Gastrocnemius medialis (tissue), 4 donors: Measurements from ENCODE around the gene NOX5. TPM values are rescaled to one million over a fixed set of nuclear protein-coding genes. Genes with fewer than 3 reads are reported as not detected.

ENCODE experiments used
- ATAC-seq, 2 donors: fragments of 150-250 bp; one replicate each; pipeline ENCODE4 v1.9.1; 2016
- DNase-seq, 2 donors: peaks; one replicate each; pipeline ENCODE4 v3.0.0-alpha.2; 2019
- H3K27ac ChIP-seq, 4 donors: fragments of 200-600 bp; sonication (generic); 1 replicate in 1 of 4; 2 replicates in 3 of 4; pipeline ENCODE4 v1.5.1; 2016 to 2018; ENCODE audit warnings: mild to moderate bottlenecking in 2 of 4, moderate library complexity in 1 of 4
- H3K27me3 ChIP-seq, 3 donors: fragments of 200-600 bp; sonication (generic) in 2 of 3; 1 replicate in 1 of 3; 2 replicates in 2 of 3; pipeline versions ENCODE4 v1.5.1 to v1.6.0; 2016 to 2019; ENCODE audit warnings: mild to moderate bottlenecking in 1 of 3, moderate library complexity in 1 of 3
- H3K36me3 ChIP-seq, 2 donors: fragments of 200-600 bp; sonication (generic) in 1 of 2; one replicate each; pipeline ENCODE4 v1.5.1; 2017 to 2018
- H3K4me1 ChIP-seq, 2 donors: fragments of 200-600 bp; sonication (generic) in 1 of 2; one replicate each; pipeline ENCODE4 v1.5.1; 2016 to 2017; ENCODE audit warnings: mild to moderate bottlenecking in 2 of 2
- H3K4me3 ChIP-seq, 4 donors: fragments of 200-600 bp; sonication (generic) in 3 of 4; 1 replicate in 1 of 4; 2 replicates in 3 of 4; pipeline ENCODE4 v1.5.1; 2016 to 2019; ENCODE audit warnings: mild to moderate bottlenecking in 2 of 4
- H3K9me3 ChIP-seq, 3 donors: fragments of 200-600 bp; sonication (generic) in 2 of 3; 1 replicate in 1 of 3; 2 replicates in 2 of 3; pipeline ENCODE4 v1.5.1; 2016 to 2019
- POLR2A ChIP-seq, 2 donors: fragments of 450-650 bp; IDR thresholded peaks; one replicate each; pipeline ENCODE4 v1.6.1; 2017; ENCODE audit warnings: antibody characterized with exemption in 2 of 2, mild to moderate bottlenecking in 2 of 2, moderate library complexity in 2 of 2
- in situ Hi-C, 4 donors: fragments of 200-750 bp; cut with MboI; loops; one replicate each; pipeline versions ENCODE4 v1.15.0 to v1.8.0; 2017; ENCODE audit warnings: low sequenced_read_pairs in 4 of 4
- intact Hi-C: fragments of 100-400 bp; cut with DNase I; formaldehyde crosslinking; loops from one replicate; pipeline ENCODE4 v1.15.1; 2023; ENCODE audit warnings: low total_unique reads
- total RNA-seq, 4 donors: library from RNA; depleted of rRNA; stranded (reverse); fragments of >200 nt; gene quantifications; one replicate each; pipeline versions ENCODE4 v1.1.0 to v1.2.3, GENCODE V29; 2016
- TF ChIP-seq, protein P1 (sequence below), 5 experiments: fragments of 450-650 bp in 3 of 5; fragments of 200-600 bp in 2 of 5; sonication (generic) in 2 of 5; IDR thresholded peaks in 4 of 5; conservative IDR thresholded peaks in 1 of 5; 1 replicate in 4 of 5; 2 replicates in 1 of 5; pipeline ENCODE4 v1.5.1; 2016 to 2019; ENCODE audit warnings: antibody characterized with exemption in 5 of 5, mild to moderate bottlenecking in 3 of 5, moderate library complexity in 3 of 5

Gene NOX5
- total RNA-seq, 4 donors from 2014 or later: not detected

DNA sequence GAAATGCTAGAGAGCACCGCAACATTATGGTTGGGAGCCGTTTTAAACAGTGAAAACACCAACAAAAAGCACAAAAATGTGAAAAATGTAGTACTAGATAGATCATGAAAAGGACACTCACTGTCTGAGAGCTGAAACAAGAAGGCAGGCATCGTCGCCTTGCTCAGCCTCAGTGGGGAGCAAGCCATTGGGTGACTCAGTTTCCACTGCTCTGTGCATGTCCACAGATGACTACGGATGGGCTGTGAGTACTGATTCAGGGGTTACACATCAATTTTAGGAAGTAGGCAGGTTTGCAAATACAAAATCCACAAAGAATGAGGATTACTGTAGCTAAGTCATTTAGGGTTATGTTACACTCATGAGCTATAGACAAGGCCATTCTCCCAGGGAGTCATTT lies 10.8 kb downstream of the NOX5 start:
- no peaks in the 10 kb centered on the region for H3K36me3 ChIP-seq
- in situ Hi-C loops: no loop called here
- TF ChIP-seq, protein P1, sequence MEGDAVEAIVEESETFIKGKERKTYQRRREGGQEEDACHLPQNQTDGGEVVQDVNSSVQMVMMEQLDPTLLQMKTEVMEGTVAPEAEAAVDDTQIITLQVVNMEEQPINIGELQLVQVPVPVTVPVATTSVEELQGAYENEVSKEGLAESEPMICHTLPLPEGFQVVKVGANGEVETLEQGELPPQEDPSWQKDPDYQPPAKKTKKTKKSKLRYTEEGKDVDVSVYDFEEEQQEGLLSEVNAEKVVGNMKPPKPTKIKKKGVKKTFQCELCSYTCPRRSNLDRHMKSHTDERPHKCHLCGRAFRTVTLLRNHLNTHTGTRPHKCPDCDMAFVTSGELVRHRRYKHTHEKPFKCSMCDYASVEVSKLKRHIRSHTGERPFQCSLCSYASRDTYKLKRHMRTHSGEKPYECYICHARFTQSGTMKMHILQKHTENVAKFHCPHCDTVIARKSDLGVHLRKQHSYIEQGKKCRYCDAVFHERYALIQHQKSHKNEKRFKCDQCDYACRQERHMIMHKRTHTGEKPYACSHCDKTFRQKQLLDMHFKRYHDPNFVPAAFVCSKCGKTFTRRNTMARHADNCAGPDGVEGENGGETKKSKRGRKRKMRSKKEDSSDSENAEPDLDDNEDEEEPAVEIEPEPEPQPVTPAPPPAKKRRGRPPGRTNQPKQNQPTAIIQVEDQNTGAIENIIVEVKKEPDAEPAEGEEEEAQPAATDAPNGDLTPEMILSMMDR (IDR thresholded peaks at IDR 0.05 in 4 of 5, conservative IDR thresholded peaks at IDR 0.05 in 1 of 5): no peak
- TF ChIP-seq POLR2A (IDR thresholded peaks at IDR 0.05): no peak
- no peak overlapping the region for H3K4me3 ChIP-seq
- intact Hi-C loops: no loop called here
- H3K27ac ChIP-seq: no peak overlapping the region
- ATAC-seq: no peak
- no peaks in the 10 kb centered on the region for H3K27me3 ChIP-seq
- no peaks in the 10 kb centered on the region for H3K9me3 ChIP-seq
- no peaks in the 10 kb centered on the region for H3K4me1 ChIP-seq
- DNase-seq: no peak

DNA sequence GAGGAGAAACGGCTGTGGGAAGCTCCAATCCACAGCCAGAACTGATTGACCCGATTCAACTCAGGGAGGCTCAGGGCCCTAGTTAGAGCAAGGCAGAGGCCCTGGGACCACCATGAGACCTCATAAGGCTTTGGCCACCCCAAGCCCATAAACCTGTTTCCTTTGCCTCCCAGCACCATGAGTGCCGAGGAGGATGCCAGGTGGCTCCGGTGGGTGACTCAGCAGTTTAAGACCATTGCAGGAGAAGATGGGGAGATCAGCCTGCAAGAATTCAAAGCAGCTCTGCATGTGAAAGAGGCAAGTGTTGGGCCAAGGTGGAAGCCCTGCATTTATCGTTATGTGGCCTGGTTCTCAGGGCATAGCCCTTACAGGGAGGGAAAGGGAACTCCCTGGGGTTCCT lies 11.9 kb downstream of the NOX5 start:
- intact Hi-C loops (no loop called here), in situ Hi-C loops (no loop called here)
- no peaks in the 10 kb centered on the region for H3K9me3 ChIP-seq
- DNase-seq (no peak), ATAC-seq (no peak)
- no peak overlapping the region for H3K27ac ChIP-seq
- H3K36me3 ChIP-seq: no peaks in the 10 kb centered on the region
- H3K27me3 ChIP-seq: no peaks in the 10 kb centered on the region
- TF ChIP-seq, protein P1 (IDR thresholded peaks at IDR 0.05 in 4 of 5, conservative IDR thresholded peaks at IDR 0.05 in 1 of 5): no peak
- no peak for TF ChIP-seq POLR2A (IDR thresholded peaks at IDR 0.05)
- H3K4me1 ChIP-seq: no peaks in the 10 kb centered on the region
- no peak overlapping the region for H3K4me3 ChIP-seq

DNA sequence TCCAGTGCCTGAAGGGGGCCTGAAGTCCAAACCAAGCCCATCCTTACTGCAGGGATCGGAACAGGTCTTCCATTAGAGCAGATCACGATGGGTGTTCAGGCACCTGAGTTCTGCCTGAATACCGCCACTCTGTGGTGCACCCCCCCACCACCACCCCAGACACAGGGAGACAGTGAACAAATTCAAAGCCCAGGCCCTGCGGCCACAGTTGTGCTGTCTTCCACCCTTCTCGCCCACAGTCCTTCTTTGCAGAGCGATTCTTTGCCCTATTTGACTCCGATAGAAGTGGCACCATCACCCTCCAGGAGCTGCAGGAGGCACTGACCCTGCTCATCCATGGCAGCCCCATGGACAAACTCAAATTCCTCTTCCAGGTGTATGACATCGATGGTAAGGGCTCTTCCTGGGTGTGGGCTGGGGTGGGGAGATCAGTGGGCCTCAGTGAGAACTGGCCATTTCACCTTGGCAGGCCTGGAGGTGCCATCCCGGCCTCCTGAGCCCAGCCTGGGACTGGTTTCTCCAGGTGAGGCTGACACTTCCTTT lies 13.6 kb downstream of the NOX5 start:
- no peak for DNase-seq
- H3K4me1 ChIP-seq: no peaks in the 10 kb centered on the region
- no peak for ATAC-seq
- no peaks in the 10 kb centered on the region for H3K36me3 ChIP-seq
- H3K27ac ChIP-seq: no peak overlapping the region
- in situ Hi-C loops: no loop called here
- peaks cover 0 to 8% (median under 1%) of the 10 kb centered on the region in 3 donors for H3K27me3 ChIP-seq
- no peak overlapping the region for H3K4me3 ChIP-seq
- intact Hi-C loops: no loop called here
- no peak for TF ChIP-seq POLR2A (IDR thresholded peaks at IDR 0.05)
- TF ChIP-seq, protein P1 (IDR thresholded peaks at IDR 0.05 in 4 of 5, conservative IDR thresholded peaks at IDR 0.05 in 1 of 5): no peak
- no peaks in the 10 kb centered on the region for H3K9me3 ChIP-seq

DNA sequence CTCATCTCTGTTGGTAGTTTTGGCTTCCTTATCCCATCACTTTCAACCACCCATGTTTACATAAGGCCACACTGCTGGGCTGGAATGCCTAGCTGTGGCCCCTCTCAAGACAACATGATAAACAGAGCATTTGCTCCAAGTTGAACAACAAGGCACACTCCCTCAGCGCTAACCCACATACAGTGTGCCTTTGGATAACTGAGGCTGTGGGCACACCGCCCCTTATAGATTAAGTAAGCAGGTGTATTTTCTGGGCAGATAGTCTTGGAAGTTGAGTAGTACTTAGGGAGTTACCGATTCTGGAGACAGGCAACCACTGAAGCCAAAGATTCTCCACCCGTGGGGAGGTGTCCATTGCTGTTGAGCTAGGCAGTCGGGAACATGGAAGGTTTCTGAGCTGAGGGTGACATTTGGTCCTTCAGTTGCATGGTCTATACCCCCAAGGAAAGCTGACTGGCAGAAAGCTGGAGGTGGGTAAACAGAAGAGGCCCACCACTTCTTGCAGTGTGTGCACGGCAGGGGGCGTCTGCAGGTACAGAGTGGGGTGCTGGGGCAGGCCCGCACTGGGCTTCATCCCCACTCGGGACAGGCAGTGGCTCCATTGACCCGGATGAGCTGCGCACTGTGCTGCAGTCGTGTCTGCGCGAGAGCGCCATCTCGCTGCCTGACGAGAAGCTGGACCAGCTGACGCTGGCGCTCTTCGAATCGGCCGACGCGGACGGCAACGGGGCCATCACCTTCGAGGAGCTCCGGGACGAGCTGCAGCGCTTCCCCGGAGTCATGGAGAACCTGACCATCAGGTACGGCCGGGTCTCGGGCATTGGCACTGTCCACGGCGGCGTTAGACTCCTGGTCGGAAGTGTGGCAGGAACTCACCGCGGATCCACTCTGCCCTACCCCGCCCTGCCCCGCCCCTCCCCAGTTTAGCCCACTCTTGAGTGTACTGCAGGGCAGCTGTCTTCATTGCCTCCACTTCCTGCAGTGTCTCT lies 16.8 kb downstream of the NOX5 start:
- no peak overlapping the region for H3K27ac ChIP-seq
- H3K36me3 ChIP-seq: no peaks in the 10 kb centered on the region
- peak overlapping the region; percentile 22 to 34 (median 28) for H3K4me3 ChIP-seq
- H3K4me1 ChIP-seq: no peaks in the 10 kb centered on the region
- H3K27me3 ChIP-seq: peaks cover 0 to 8% (median 4%) of the 10 kb centered on the region in 3 donors
- intact Hi-C loops: no loop called here
- in situ Hi-C loops: no loop called here
- DNase-seq (no peak), ATAC-seq (no peak)
- TF ChIP-seq, protein P1 (IDR thresholded peaks at IDR 0.05 in 4 of 5, conservative IDR thresholded peaks at IDR 0.05 in 1 of 5): peak in 3 of 5 experiments; percentile 24 to 42 (median 42)
- TF ChIP-seq POLR2A (IDR thresholded peaks at IDR 0.05): no peak
- no peaks in the 10 kb centered on the region for H3K9me3 ChIP-seq
